ENCODE measurements around the gene EHMT1. TPM values are rescaled to one million over a fixed set of nuclear protein-coding genes. Genes with fewer than 3 reads are reported as not detected.

EHMT1 gene
- polyA plus RNA-seq, 3 donors, result 10.1 to 46.5 (median 15.0) TPM

DNA sequence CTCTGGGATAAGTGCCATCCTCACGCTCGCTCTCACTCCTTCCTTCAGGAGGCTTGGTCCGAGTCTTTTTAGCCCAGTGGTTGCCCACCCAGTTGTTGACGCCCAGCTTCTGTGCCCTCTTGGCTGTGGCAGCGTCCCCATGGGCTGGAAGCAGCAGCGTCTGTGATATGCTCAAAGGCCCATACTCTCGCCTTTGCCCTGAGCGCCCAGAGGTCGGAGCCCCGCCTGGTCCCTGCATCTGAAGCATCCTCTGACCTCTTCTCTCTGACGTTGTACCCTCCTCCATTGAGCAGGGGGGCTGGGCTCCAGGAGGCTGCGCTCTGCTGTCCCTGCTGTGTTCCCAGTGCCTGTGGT lies 180.8 kb downstream of the EHMT1 start:
- DNase-seq, result no peak
- H3K9me3 Mint-ChIP-seq, result peaks cover 0 to 3% (median 0%) of the 10 kb centered on the region in 7 donors
- no peaks in the 10 kb centered on the region for H3K4me1 Mint-ChIP-seq
- H3K36me3 ChIP-seq (replicated peaks in 1 of 2; ENCODE audit: control insufficient read depth in 1 of 2, insufficient read depth in 2 of 2, low read length in 2 of 2), result peaks cover 71 to 97% of the 10 kb centered on the region in 2 donors
- no peak overlapping the region for H2AFZ ChIP-seq (ENCODE audit: insufficient read depth, low read depth, low read length, poor library complexity, severe bottlenecking)
- no peaks in the 10 kb centered on the region for H3K27me3 ChIP-seq (ENCODE audit: control insufficient read depth in 2 of 2, insufficient read depth in 2 of 2, low read length in 2 of 2)
- intact Hi-C loops (cut with micrococcal nuclease), result no loop called here
- no peak overlapping the region for H3K4me3 ChIP-seq (replicated peaks in 1 of 3; ENCODE audit: low read depth in 2 of 3, low read length in 3 of 3)
- H3K27me3 Mint-ChIP-seq (ENCODE audit: low read depth in 3 of 3), result no peaks in the 10 kb centered on the region
- H3K27ac Mint-ChIP-seq, result peak overlapping the region in 1 of 7 donors; percentile 37
- no peak overlapping the region for H3K9ac ChIP-seq (ENCODE audit: insufficient read depth, low read length, poor library complexity, severe bottlenecking)
- H4K20me1 ChIP-seq (ENCODE audit: insufficient read depth, low read length), result no peaks in the 10 kb centered on the region
- WGBS (ENCODE audit: insufficient coverage), result 98% methylated on average over 12 of the region's 12 CpGs
- TF ChIP-seq, protein P1, sequence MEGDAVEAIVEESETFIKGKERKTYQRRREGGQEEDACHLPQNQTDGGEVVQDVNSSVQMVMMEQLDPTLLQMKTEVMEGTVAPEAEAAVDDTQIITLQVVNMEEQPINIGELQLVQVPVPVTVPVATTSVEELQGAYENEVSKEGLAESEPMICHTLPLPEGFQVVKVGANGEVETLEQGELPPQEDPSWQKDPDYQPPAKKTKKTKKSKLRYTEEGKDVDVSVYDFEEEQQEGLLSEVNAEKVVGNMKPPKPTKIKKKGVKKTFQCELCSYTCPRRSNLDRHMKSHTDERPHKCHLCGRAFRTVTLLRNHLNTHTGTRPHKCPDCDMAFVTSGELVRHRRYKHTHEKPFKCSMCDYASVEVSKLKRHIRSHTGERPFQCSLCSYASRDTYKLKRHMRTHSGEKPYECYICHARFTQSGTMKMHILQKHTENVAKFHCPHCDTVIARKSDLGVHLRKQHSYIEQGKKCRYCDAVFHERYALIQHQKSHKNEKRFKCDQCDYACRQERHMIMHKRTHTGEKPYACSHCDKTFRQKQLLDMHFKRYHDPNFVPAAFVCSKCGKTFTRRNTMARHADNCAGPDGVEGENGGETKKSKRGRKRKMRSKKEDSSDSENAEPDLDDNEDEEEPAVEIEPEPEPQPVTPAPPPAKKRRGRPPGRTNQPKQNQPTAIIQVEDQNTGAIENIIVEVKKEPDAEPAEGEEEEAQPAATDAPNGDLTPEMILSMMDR (IDR thresholded peaks at IDR 0.05), result no peak
- no peaks in the 10 kb centered on the region for H3K79me2 ChIP-seq (ENCODE audit: insufficient read depth, low read length)
- no peak overlapping the region for H3K4me2 ChIP-seq (replicated peaks; ENCODE audit: extremely low read depth, low read length, poor library complexity, severe bottlenecking)
- no peaks in the 10 kb centered on the region for H3K4me1 ChIP-seq (ENCODE audit: control insufficient read depth in 1 of 2, insufficient read depth in 2 of 2, low read length in 2 of 2)
- no peak overlapping the region for H3K27ac ChIP-seq (ENCODE audit: low read depth in 1 of 2, low read length in 2 of 2)
- H3K9me3 ChIP-seq (replicated peaks in 1 of 2; ENCODE audit: control insufficient read depth in 1 of 2, insufficient read depth in 1 of 2, low read length in 2 of 2), result no peaks in the 10 kb centered on the region
- no peak overlapping the region for H3K4me3 Mint-ChIP-seq
- peaks cover 91 to 96% of the 10 kb centered on the region in 2 donors for H3K36me3 Mint-ChIP-seq

- no peak overlapping the region for H3K4me2 ChIP-seq (replicated peaks; ENCODE audit: extremely low read depth, low read length, poor library complexity, severe bottlenecking)
- H3K27ac ChIP-seq (ENCODE audit: low read depth in 1 of 2, low read length in 2 of 2), result no peak overlapping the region
- no peak overlapping the region for H3K9ac ChIP-seq (ENCODE audit: insufficient read depth, low read length, poor library complexity, severe bottlenecking)
- H3K9me3 Mint-ChIP-seq, result peaks cover 0 to 3% (median 0%) of the 10 kb centered on the region in 7 donors
- no peaks in the 10 kb centered on the region for H3K27me3 Mint-ChIP-seq (ENCODE audit: low read depth in 3 of 3)
- TF ChIP-seq, protein P1 (IDR thresholded peaks at IDR 0.05), result no peak
- no peak overlapping the region for H3K27ac Mint-ChIP-seq
- no peaks in the 10 kb centered on the region for H3K79me2 ChIP-seq (ENCODE audit: insufficient read depth, low read length)
- H3K36me3 Mint-ChIP-seq, result peaks cover 92 to 94% of the 10 kb centered on the region in 2 donors
- no peak overlapping the region for H3K4me3 ChIP-seq (replicated peaks in 1 of 3; ENCODE audit: low read depth in 2 of 3, low read length in 3 of 3)
- no peaks in the 10 kb centered on the region for H4K20me1 ChIP-seq (ENCODE audit: insufficient read depth, low read length)
- 94% methylated on average over 29 of the region's 31 CpGs for WGBS (ENCODE audit: insufficient coverage)
- intact Hi-C loops (cut with micrococcal nuclease), result no loop called here
- peaks cover 64 to 97% of the 10 kb centered on the region in 2 donors for H3K36me3 ChIP-seq (replicated peaks in 1 of 2; ENCODE audit: control insufficient read depth in 1 of 2, insufficient read depth in 2 of 2, low read length in 2 of 2)
- H3K4me3 Mint-ChIP-seq, result no peak overlapping the region
- no peaks in the 10 kb centered on the region for H3K4me1 ChIP-seq (ENCODE audit: control insufficient read depth in 1 of 2, insufficient read depth in 2 of 2, low read length in 2 of 2)
- no peak overlapping the region for H2AFZ ChIP-seq (ENCODE audit: insufficient read depth, low read depth, low read length, poor library complexity, severe bottlenecking)
- DNase-seq, result no peak
- no peaks in the 10 kb centered on the region for H3K4me1 Mint-ChIP-seq
- no peaks in the 10 kb centered on the region for H3K9me3 ChIP-seq (replicated peaks in 1 of 2; ENCODE audit: control insufficient read depth in 1 of 2, insufficient read depth in 1 of 2, low read length in 2 of 2)
- no peaks in the 10 kb centered on the region for H3K27me3 ChIP-seq (ENCODE audit: control insufficient read depth in 2 of 2, insufficient read depth in 2 of 2, low read length in 2 of 2)
Measured at GRCh38 chr9:137800196-137801022, 181.6 kb downstream of the EHMT1 start.
